HG03457 (cell line): ENCODE results near the gene PDCD2.
"Not testable (repeated sequence)": the region's sequence is repeated elsewhere in the genome, so short reads cannot be mapped to it uniquely, and the experiment has no call there.

Source experiments
- ATAC-seq: cut with Tn5 transposase; IDR thresholded peaks from one replicate; pipeline ENCODE4 v1.9.1; 2021; ENCODE audit warnings: moderate number of reproducible peaks; ENCODE audit not compliant: unreplicated experiment

The PDCD2 gene

GRCh38 chr6:170584181-170584953 is at the start of gene PDCD2:
Gene PDCD2 (minus strand): TSS chr6:170584637. CDS start chr6:170584581, 56 bp downstream.
- peak; percentile 98 for ATAC-seq

- ATAC-seq, result not testable (repeated sequence)
Observed at GRCh38 chr6:170616020-170616554, 31.6 kb upstream of the PDCD2 start.

GRCh38 chr6:170612256-170612804 is 27.9 kb upstream of the PDCD2 start:
- ATAC-seq, result peak; percentile 80

GRCh38 chr6:170609225-170609624 is 24.8 kb upstream of the PDCD2 start:
- ATAC-seq, result not testable (repeated sequence)

- no peak for ATAC-seq
Observed at GRCh38 chr6:170605574-170606259, 21.3 kb upstream of the PDCD2 start.

GRCh38 chr6:170597278-170597677 is 12.8 kb upstream of the PDCD2 start:
- no peak for ATAC-seq

GRCh38 chr6:170596426-170596825 is 12.0 kb upstream of the PDCD2 start:
- ATAC-seq, result no peak

GRCh38 chr6:170590725-170591124 is 6.3 kb upstream of the PDCD2 start:
- ATAC-seq, result no peak

GRCh38 chr6:170584954-170585498 is 589 bp upstream of the PDCD2 start:
- ATAC-seq, result no peak

- no peak for ATAC-seq
Observed at GRCh38 chr6:170583756-170584180, 669 bp downstream of the PDCD2 start.

- no peak for ATAC-seq
Observed at GRCh38 chr6:170578909-170579308, 5.5 kb downstream of the PDCD2 start.

GRCh38 chr6:170575250-170575649 is 9.2 kb downstream of the PDCD2 start:
- ATAC-seq, result no peak

GRCh38 chr6:170572704-170573466 is 11.6 kb downstream of the PDCD2 start:
- ATAC-seq, result no peak

- no peak for ATAC-seq
Observed at GRCh38 chr6:170564936-170565530, 19.4 kb downstream of the PDCD2 start.

- no peak for ATAC-seq
Observed at GRCh38 chr6:170561555-170561954, 22.9 kb downstream of the PDCD2 start.

GRCh38 chr6:170555305-170555704 is 29.1 kb downstream of the PDCD2 start:
- no peak for ATAC-seq

GRCh38 chr6:170554796-170555137 is 29.7 kb downstream of the PDCD2 start:
- ATAC-seq, result no peak

- ATAC-seq, result peak; percentile 96
Observed at GRCh38 chr6:170554013-170554795, 30.2 kb downstream of the PDCD2 start, which contains the start of gene TBP. Gene TBP (plus strand): TSS chr6:170554369. CDS start chr6:170557030, 2,661 bp downstream.

GRCh38 chr6:170553534-170554012 is 30.9 kb downstream of the PDCD2 start:
- peak; percentile 23 for ATAC-seq
